A549 (cell line): ENCODE results near the gene SCYL2. TPM values are rescaled to one million over a fixed set of nuclear protein-coding genes. Genes with fewer than 3 reads are reported as not detected.

Source experiments
- ATAC-seq, 2 experiments: fragments of 200-7000 bp in 1 of 2; fragments of >200 bp in 1 of 2; cut with Nextera tagmentation in 1 of 2; cut with Tn5 transposase in 1 of 2; 3 replicates each; pipeline versions ENCODE4 v1.8.0 to v1.9.1; 2018 to 2020; ENCODE audit warnings: mild to moderate bottlenecking in 1 of 2, moderate library complexity in 1 of 2
- CTCF ChIA-PET: fragments of 300-600 bp; sonication (Branson Sonifier 250); formaldehyde crosslinking; extraction: SDS; loops from one replicate; lab custom pipeline; 2021; ENCODE audit warnings: antibody characterized with exemption, inconsistent platforms; lab: Yijun Ruan, JAX
- POLR2A ChIA-PET: fragments of 350-600 bp; formaldehyde crosslinking; extraction: SDS; loops from one replicate; lab custom pipeline; 2021; ENCODE audit warnings: antibody characterized with exemption, inconsistent platforms; lab: Yijun Ruan, JAX
- DNase-seq, 2 experiments: peaks; one replicate each; pipeline versions ENCODE4 v3.0.0 to v3.0.0-alpha.2; 2011 to 2016; ENCODE audit warnings: low read depth in 1 of 2, low spot score in 1 of 2
- FAIRE-seq: peaks from 2 replicates; lab custom pipeline; 2011; peaks lifted over from hg19 to GRCh38; lab: Jason Lieb, UNC
- H3K27ac ChIP-seq, 2 experiments: fragments of >200 bp; sonication (Bioruptor Twin); formaldehyde crosslinking; 3 replicates each; pipeline ENCODE4 v1.5.1; 2016 to 2017
- H3K4me1 ChIP-seq: fragments of >200 bp; sonication (Bioruptor Twin); formaldehyde crosslinking; 3 replicates; pipeline ENCODE4 v1.6.1; 2016
- H3K4me2 ChIP-seq: fragments of >200 bp; sonication (Bioruptor Twin); formaldehyde crosslinking; 3 replicates; pipeline ENCODE4 v1.6.1; 2016
- H3K4me3 ChIP-seq: fragments of >200 bp; sonication (Bioruptor Twin); formaldehyde crosslinking; 3 replicates; pipeline ENCODE4 v1.5.1; 2016
- H3K9me3 ChIP-seq: fragments of >200 bp; sonication (Bioruptor Twin); formaldehyde crosslinking; 3 replicates; pipeline ENCODE4 v1.6.1; 2016
- BHLHE40 ChIP-seq: IDR thresholded peaks from 2 replicates; pipeline ENCODE4 v1.6.1; 2012; ENCODE audit warnings: low read depth, low read length, inconsistent platforms
- CEBPB ChIP-seq, 2 experiments: fragments of >200 bp in 1 of 2; sonication (Bioruptor Twin) in 1 of 2; formaldehyde crosslinking in 1 of 2; IDR thresholded peaks; 2 replicates each; pipeline ENCODE4 v1.6.1; 2012 to 2016
- CHD4 ChIP-seq: fragments of 200-600 bp; sonication (generic); IDR thresholded peaks from 2 replicates; pipeline ENCODE4 v1.6.1; 2016; ENCODE audit warnings: antibody characterized with exemption, mild to moderate bottlenecking, borderline replicate concordance
- CTCF ChIP-seq: fragments of >200 bp; sonication (Bioruptor Twin); formaldehyde crosslinking; IDR thresholded peaks from 3 replicates; pipeline ENCODE4 v1.5.1; 2016
- EHMT2 ChIP-seq: fragments of 200-600 bp; sonication (generic); IDR thresholded peaks from 2 replicates; pipeline ENCODE4 v1.6.1; 2016; ENCODE audit warnings: antibody characterized with exemption, low read depth, mild to moderate bottlenecking, moderate library complexity
- EP300 ChIP-seq, 2 experiments: fragments of >200 bp; sonication (Bioruptor Twin); formaldehyde crosslinking; IDR thresholded peaks; 2 replicates in 1 of 2; 3 replicates in 1 of 2; pipeline ENCODE4 v1.6.1; 2016 to 2017
- ESRRA ChIP-seq: fragments of 150-350 bp; IDR thresholded peaks from 2 replicates; pipeline ENCODE4 v1.6.1; 2014; ENCODE audit warnings: mild to moderate bottlenecking, low read length, borderline replicate concordance
- FOSB ChIP-seq: fragments of 250-450 bp; sonication (Bioruptor Pico); IDR thresholded peaks from 2 replicates; pipeline ENCODE4 v1.5.0; 2020; ENCODE audit warnings: mild to moderate bottlenecking, moderate library complexity
- FOXS1 ChIP-seq: fragments of 250-450 bp; sonication (Bioruptor Pico); IDR thresholded peaks from 2 replicates; pipeline ENCODE4 v1.5.0; 2020; ENCODE audit warnings: mild to moderate bottlenecking, moderate library complexity
- HDAC2 ChIP-seq: fragments of 200-600 bp; sonication (generic); IDR thresholded peaks from 2 replicates; pipeline ENCODE4 v1.6.1; 2016
- HOXA7 ChIP-seq: fragments of 250-450 bp; sonication (Bioruptor Pico); IDR thresholded peaks from 2 replicates; pipeline ENCODE4 v1.5.0; 2020; ENCODE audit warnings: mild to moderate bottlenecking, moderate library complexity
- KDM1A ChIP-seq: fragments of 200-600 bp; sonication (generic); IDR thresholded peaks from 2 replicates; pipeline ENCODE4 v1.6.1; 2016; ENCODE audit warnings: low read depth, mild to moderate bottlenecking
- KDM5A ChIP-seq: fragments of 200-600 bp; sonication (generic); IDR thresholded peaks from 2 replicates; pipeline ENCODE4 v1.6.1; 2016; ENCODE audit warnings: antibody characterized with exemption, mild to moderate bottlenecking
- NR3C1 ChIP-seq: fragments of >200 bp; sonication (Bioruptor Twin); formaldehyde crosslinking; IDR thresholded peaks from 3 replicates; pipeline ENCODE4 v1.6.1; 2017
- RCOR1 ChIP-seq: fragments of 150-350 bp; IDR thresholded peaks from 2 replicates; pipeline ENCODE4 v1.6.1; 2014; ENCODE audit warnings: antibody characterized with exemption, low read length, low read depth
- REST ChIP-seq: fragments of 200-600 bp; sonication (generic); IDR thresholded peaks from 2 replicates; pipeline ENCODE4 v1.6.1; 2016; ENCODE audit warnings: antibody characterized with exemption, mild to moderate bottlenecking, moderate library complexity
- SREBF2 ChIP-seq: fragments of 450-650 bp; IDR thresholded peaks from 2 replicates; pipeline ENCODE4 v1.6.1; 2014; ENCODE audit warnings: mild to moderate bottlenecking, moderate library complexity
- TFCP2L1 ChIP-seq: fragments of 250-450 bp; sonication (Bioruptor Pico); IDR thresholded peaks from 2 replicates; pipeline ENCODE4 v1.5.0; 2021; ENCODE audit warnings: mild to moderate bottlenecking
- ZC3H11A ChIP-seq: fragments of 450-650 bp; IDR thresholded peaks from 2 replicates; pipeline ENCODE4 v1.6.1; 2014; ENCODE audit warnings: antibody characterized with exemption, mild to moderate bottlenecking
- ZFP36 ChIP-seq: fragments of 450-650 bp; IDR thresholded peaks from 2 replicates; pipeline ENCODE4 v1.6.1; 2014; ENCODE audit warnings: borderline replicate concordance; ENCODE audit not compliant: partially characterized antibody
- WGBS: methylation state at CpG from one replicate; pipeline ENCODE4 v1.1.6; 2017; ENCODE audit errors: missing lambda C conversion rate; 5-methylcytosine and 5-hydroxymethylcytosine counted together
- polyA plus RNA-seq, 4 experiments: library from polyadenylated mRNA; depleted of rRNA in 3 of 4; stranded (reverse); fragments of >200 nt; fragmentation: RNase III in 1 of 4; extraction: RNeasy Plus Mini Kit Qiagen cat#74134 plus additional on column Dnase treatment in 1 of 4; gene quantifications; 2 replicates in 3 of 4; 3 replicates in 1 of 4; pipeline ENCODE4 v1.2.3, GENCODE V29; 2011 to 2017
- TF ChIP-seq, protein P1 (sequence below): IDR thresholded peaks from 2 replicates; pipeline ENCODE4 v1.6.1; 2012

The SCYL2 gene
- polyA plus RNA-seq, 2 of the 4 experiments (the other 2 are of a cell fraction), result 21.7 to 51.7 TPM

DNA sequence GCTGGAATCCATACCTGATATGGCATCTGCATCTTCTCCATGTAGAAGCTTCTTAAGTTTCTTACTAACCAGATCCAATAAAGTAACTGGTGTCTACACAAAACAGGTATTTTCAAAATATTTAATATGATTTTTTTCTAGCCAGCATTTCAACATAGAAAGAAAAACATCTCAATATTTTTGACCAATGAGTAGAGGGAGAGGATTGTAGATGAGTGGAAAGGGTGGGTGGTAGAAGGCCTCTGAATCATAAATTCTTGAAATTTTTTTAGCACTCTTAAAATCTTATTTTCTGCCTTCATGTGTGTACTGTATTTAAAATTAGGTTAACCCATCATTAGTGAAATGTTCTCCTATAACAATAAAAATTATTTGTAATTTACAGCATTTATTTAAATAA lies 18.1 kb upstream of the SCYL2 start:
- no peaks in the 10 kb centered on the region for H3K9me3 ChIP-seq
- H3K4me3 ChIP-seq, result no peak overlapping the region
- DNase-seq (no peak), ATAC-seq (no peak), FAIRE-seq (no peak)
- POLR2A ChIA-PET, result no interaction called here
- CTCF ChIA-PET, result interaction anchor here (1.0 kb wide), 1 partner anchor 14 kb away, joined by 4 read pairs; no protein-coding TSS in a partner anchor
- no peak for TF ChIP-seq SREBF2
- TF ChIP-seq EP300 (IDR thresholded peaks at IDR 0.05), result no peak
- H3K4me1 ChIP-seq, result peaks cover 13% of the 10 kb centered on the region
- H3K4me2 ChIP-seq, result no peak overlapping the region
- no peak overlapping the region for H3K27ac ChIP-seq

- 90% methylated on average over 7 of the region's 7 CpGs for WGBS
Observed at GRCh38 chr12:100249941-100250340, 17.0 kb upstream of the SCYL2 start.

More at GRCh38 chr12:100249941-100250340, 17.0 kb upstream of the SCYL2 start:
- TF ChIP-seq ZC3H11A (no peak), CEBPB (IDR thresholded peaks at IDR 0.05) (no peak), BHLHE40 (no peak), FOXS1 (CRISPR knock-in tag) (no peak), HDAC2 (no peak), TFCP2L1 (CRISPR knock-in tag) (no peak), REST (no peak), HOXA7 (CRISPR knock-in tag) (no peak), CHD4 (no peak), FOSB (no peak), KDM5A (no peak), ESRRA (no peak), ZFP36 (no peak), KDM1A (no peak), NR3C1 (no peak), CTCF (no peak), RCOR1 (no peak), EHMT2 (no peak)
- TF ChIP-seq, protein P1, sequence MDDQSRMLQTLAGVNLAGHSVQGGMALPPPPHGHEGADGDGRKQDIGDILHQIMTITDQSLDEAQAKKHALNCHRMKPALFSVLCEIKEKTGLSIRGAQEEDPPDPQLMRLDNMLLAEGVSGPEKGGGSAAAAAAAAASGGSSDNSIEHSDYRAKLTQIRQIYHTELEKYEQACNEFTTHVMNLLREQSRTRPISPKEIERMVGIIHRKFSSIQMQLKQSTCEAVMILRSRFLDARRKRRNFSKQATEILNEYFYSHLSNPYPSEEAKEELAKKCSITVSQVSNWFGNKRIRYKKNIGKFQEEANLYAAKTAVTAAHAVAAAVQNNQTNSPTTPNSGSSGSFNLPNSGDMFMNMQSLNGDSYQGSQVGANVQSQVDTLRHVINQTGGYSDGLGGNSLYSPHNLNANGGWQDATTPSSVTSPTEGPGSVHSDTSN, result no peak
- H3K9me3 ChIP-seq, result no peaks in the 10 kb centered on the region
- H3K4me1 ChIP-seq, result peaks cover 13% of the 10 kb centered on the region
- H3K4me3 ChIP-seq, result no peak overlapping the region
- no peak overlapping the region for H3K4me2 ChIP-seq
- ChIA-PET CTCF (no interaction called here), POLR2A (no interaction called here)
- no peak for FAIRE-seq
- no peak for DNase-seq
- ATAC-seq, result no peak
- H3K27ac ChIP-seq, result no peak overlapping the region
